ENCODE results near the gene JARID2. TPM values are rescaled to one million over a fixed set of nuclear protein-coding genes. Genes with fewer than 3 reads are reported as not detected.

JARID2 gene
- total and polyA plus RNA-seq, 4 donors = 3.8 to 14.8 (median 12.0) TPM

- no peak overlapping the region for H3K9ac ChIP-seq (ENCODE audit: insufficient read depth in 1 of 2, low read length in 2 of 2)
- H3K4me1 ChIP-seq (ENCODE audit: control insufficient read depth in 5 of 5, insufficient read depth in 5 of 5, low read length in 5 of 5) = peaks cover 0 to 43% (median 19%) of the 10 kb centered on the region in 5 donors
- no peak overlapping the region for H3K4me3 ChIP-seq
- no peak overlapping the region for H3K27ac ChIP-seq (ENCODE audit: low read depth in 1 of 2, low read length in 1 of 2)
- ATAC-seq (ENCODE audit: insufficient read depth, low FRiP score) (no peak), DNase-seq (no peak)
- H3K36me3 ChIP-seq (ENCODE audit: control insufficient read depth in 4 of 4, insufficient read depth in 4 of 4, low read length in 4 of 4) = no peaks in the 10 kb centered on the region
- no peaks in the 10 kb centered on the region for H3K27me3 ChIP-seq (ENCODE audit: control insufficient read depth in 3 of 3, insufficient read depth in 3 of 3, low read length in 2 of 3)
- no peaks in the 10 kb centered on the region for H3K9me3 ChIP-seq (ENCODE audit: control insufficient read depth in 4 of 4, insufficient read depth in 3 of 4, low read length in 3 of 4)
- 29 to 61% methylated on average over 8 of the region's 8 CpGs for WGBS, 2 donors
- no peak for TF ChIP-seq CTCF (IDR thresholded peaks at IDR 0.05; ENCODE audit: control extremely low read depth, extremely low read depth)
Observed at GRCh38 chr6:15330174-15330944, 84.5 kb downstream of the JARID2 start.

DNA sequence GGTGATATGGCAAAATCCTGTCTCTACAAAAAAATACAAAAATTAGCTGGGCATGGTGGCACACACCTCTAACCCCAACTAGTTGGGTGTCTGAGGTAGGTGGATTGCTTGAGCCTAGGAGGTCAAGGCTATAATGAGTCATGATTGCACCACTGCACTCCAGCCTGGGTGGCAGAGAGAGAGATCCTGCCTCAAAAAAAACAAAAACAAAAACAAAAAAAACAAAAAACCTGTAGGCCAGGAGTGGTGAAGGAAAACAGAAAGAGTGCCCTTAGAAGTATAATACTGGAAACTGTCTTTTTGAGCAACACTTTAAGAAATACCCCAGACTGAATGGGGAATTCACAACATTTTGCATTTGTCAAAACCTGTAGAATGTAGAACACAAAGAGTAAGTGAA lies 85.3 kb downstream of the JARID2 start:
- no peak overlapping the region for H3K9ac ChIP-seq (ENCODE audit: insufficient read depth in 1 of 2, low read length in 2 of 2)
- DNase-seq = no peak
- H3K4me3 ChIP-seq = no peak overlapping the region
- no peak for ATAC-seq (ENCODE audit: insufficient read depth, low FRiP score)
- H3K36me3 ChIP-seq (ENCODE audit: control insufficient read depth in 4 of 4, insufficient read depth in 4 of 4, low read length in 4 of 4) = no peaks in the 10 kb centered on the region
- no peaks in the 10 kb centered on the region for H3K9me3 ChIP-seq (ENCODE audit: control insufficient read depth in 4 of 4, insufficient read depth in 3 of 4, low read length in 3 of 4)
- no peak for TF ChIP-seq CTCF (IDR thresholded peaks at IDR 0.05; ENCODE audit: control extremely low read depth, extremely low read depth)
- no peaks in the 10 kb centered on the region for H3K27me3 ChIP-seq (ENCODE audit: control insufficient read depth in 3 of 3, insufficient read depth in 3 of 3, low read length in 2 of 3)
- H3K4me1 ChIP-seq (ENCODE audit: control insufficient read depth in 5 of 5, insufficient read depth in 5 of 5, low read length in 5 of 5) = peaks cover 0 to 43% (median 19%) of the 10 kb centered on the region in 5 donors
- no peak overlapping the region for H3K27ac ChIP-seq (ENCODE audit: low read depth in 1 of 2, low read length in 1 of 2)

DNA sequence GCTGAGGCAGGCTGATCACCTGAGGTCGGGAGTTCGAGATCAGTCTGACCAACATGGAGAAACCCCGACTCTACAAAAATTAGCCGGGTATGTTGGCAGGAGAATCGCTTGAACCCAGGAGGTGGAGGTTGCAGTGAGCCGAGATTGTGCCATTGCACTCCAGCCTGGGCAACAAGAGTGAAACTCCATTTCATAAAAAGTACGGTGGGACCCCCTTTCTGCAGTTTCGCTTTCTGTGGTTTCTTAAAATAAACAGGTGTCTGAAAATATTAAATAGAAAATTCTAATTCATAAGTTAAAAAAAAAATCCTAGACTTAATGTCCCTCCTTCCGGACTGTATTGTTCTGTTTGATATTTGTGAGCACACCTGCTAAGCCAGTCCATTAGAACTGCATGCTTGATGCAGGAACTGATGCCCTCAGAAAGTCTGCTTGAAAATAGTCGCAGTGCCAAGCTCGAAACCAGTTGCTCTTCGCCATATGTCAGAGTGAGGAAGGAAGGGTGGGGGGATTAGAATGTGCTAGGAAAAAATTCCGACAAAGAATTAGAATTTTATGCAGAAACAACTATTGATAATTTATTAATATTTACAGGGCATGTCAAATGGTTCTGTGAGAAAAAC lies 85.9 kb downstream of the JARID2 start:
- 64 to 83% methylated on average over 13 of the region's 13 CpGs for WGBS, 2 donors
- Histone ChIP-seq H3K4me1 (ENCODE audit: control insufficient read depth in 5 of 5, insufficient read depth in 5 of 5, low read length in 5 of 5) (peaks cover 1 to 44% (median 19%) of the 10 kb centered on the region in 5 donors), H3K4me3 (no peak overlapping the region), H3K9ac (ENCODE audit: insufficient read depth in 1 of 2, low read length in 2 of 2) (no peak overlapping the region), H3K27ac (ENCODE audit: low read depth in 1 of 2, low read length in 1 of 2) (no peak overlapping the region), H3K36me3 (ENCODE audit: control insufficient read depth in 4 of 4, insufficient read depth in 4 of 4, low read length in 4 of 4) (no peaks in the 10 kb centered on the region), H3K27me3 (ENCODE audit: control insufficient read depth in 3 of 3, insufficient read depth in 3 of 3, low read length in 2 of 3) (no peaks in the 10 kb centered on the region), H3K9me3 (ENCODE audit: control insufficient read depth in 4 of 4, insufficient read depth in 3 of 4, low read length in 3 of 4) (no peaks in the 10 kb centered on the region)
- no peak for ATAC-seq (ENCODE audit: insufficient read depth, low FRiP score)
- no peak for TF ChIP-seq CTCF (IDR thresholded peaks at IDR 0.05; ENCODE audit: control extremely low read depth, extremely low read depth)
- DNase-seq = no peak
